NOMO-1 treated with dmso at 0.1 percent for 144 hours (cell line): ENCODE data around the gene GNPDA2.
"Not testable (repeated sequence)": the region's sequence is repeated elsewhere in the genome, so short reads cannot be mapped to it uniquely, and the experiment has no call there.

Experiments used
- DNase-seq: peaks from one replicate; lab custom pipeline; 2025; ENCODE audit not compliant: unreplicated experiment; lab: John Stamatoyannopoulos, UW

Gene GNPDA2

DNA sequence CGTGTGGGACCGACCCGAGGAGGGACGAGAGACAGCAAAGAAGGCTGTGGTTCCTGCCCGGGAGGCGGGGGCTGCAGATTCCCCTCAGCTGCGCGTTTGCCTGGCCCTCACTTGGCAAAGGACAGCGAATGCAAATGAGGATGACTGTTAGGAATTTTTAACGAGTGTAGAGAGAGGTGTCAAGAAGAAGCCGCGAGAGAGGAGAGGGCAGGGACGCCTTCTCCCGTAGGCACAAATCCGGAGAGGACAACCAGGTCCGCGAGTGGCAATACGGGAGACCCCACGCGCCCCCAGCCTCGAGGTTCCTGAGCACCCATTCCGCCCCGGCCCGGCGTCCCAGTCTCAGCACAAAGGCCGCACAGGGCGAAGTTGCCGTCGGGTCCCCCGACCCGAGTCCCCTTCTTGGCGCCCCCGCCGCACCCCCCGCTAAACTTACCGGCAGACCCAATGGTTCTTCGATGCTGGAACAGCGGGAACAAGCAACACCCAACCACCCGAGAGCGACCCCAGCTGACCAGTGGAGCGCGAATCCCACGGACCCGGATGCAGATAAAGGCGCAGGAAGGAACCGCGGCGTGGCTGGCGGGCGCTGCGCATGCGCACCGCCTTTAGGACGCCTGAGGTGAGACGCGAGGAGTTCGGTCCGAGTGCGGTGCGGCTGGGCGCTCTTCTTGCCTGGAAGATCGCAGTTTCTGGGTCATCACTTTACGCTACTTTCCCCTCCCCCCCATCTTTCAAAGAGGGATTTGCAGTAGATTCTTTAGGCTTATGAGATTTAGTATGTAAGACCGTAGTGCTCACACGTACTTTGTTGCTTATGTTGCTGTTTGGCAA, at the start of gene GNPDA2:
Gene GNPDA2, minus strand, starts transcription at position 519 of the 834 bp plus-strand sequence. CDS start 4,349 bp downstream, outside the sequence.
- DNase-seq: peak; percentile 74

DNA sequence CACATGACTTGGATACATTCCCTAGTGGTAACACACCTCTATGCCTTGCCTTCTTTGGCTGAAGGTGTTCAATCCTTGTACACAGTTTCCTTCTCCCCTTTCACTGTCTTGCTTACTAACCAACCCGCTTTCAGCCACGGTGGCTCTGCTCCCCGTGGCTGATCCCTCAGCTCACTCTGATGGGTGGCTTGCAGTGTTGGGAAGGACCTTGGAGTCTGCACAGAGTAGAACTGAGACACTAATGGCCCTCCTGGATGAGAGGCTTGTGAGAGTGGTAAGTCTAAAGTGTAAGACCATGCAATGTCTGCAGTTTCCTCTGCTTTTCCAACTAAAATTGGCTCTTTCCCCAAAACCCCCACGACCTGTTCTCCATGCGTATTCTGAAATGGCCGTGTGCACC, 46.0 kb upstream of the GNPDA2 start:
- no peak for DNase-seq

DNA sequence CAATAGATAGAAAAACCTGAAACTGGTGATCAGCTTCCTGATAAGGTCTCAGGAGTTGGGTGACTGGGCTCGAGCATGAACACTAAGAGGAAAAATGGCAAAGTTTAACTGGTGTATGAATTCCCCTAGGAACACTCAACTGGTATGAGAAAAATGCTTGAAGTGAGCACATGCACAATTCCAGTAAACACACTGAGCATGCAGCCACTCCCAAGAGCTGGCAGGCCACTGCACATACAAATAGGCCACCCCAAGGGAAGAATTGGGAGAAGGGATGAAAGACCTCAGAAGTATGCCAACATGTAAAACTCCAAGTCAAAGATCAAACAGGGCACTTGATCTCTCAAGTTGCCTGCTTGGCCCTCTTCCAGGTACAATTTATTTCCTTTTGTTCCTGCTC, 45.4 kb upstream of the GNPDA2 start:
- DNase-seq: no peak

DNA sequence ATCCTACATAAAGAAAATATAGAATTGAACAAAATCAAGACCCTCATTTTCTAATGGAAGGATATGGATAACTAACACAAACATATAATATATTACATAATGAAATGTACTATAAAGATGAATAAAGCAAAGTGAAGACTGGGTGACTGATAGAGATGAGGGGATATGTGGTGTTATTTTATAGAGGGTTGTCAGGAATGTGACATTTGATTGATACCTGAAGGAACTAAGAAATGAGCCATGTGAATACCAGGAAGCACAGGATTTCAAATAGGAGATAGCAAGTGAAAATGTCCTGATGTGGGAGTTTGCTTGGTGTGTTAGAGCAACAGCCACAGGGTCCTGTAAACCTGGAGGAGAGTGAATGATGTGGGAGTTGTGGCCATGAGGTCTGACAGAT, 40.1 kb upstream of the GNPDA2 start:
- DNase-seq: no peak

DNA sequence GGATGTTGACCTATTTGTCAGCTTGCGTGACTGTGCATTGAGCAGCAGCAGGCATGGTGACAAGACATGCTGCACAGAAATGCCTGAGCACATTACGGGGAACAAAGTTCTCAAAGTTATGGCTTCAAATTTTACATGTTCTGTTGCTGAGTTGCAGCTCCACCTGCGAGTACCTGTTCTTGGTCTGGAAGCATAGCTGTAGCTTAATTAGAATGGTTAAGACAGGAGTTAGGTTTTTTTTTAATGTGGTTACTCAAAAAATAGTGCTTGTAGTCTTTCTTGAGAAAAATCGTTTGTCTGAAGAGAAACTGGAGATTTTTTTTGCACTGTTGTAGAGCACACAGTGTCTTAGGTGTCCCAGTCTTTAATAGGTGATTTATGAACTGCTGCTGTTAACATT, 38.8 kb upstream of the GNPDA2 start:
- DNase-seq: no peak

DNA sequence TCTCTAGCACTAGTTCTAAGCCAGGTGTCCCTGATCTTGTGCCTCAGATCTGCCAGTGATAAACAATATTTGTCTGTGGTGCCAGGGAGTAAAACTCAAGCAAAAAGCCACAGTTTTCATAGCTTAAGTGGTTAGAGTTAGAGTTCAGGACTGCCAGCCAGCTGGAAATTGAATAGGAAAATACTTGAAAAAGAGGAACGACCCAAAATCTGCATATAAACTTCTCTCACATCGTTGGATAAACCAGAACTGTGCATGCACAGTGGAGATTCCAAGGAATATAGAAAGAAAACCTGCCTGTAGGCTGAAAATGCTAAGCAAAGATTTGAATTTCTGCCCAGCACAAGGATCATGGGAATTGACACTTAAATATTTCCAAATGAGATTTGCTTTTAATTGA, 35.0 kb upstream of the GNPDA2 start:
- DNase-seq: no peak

DNA sequence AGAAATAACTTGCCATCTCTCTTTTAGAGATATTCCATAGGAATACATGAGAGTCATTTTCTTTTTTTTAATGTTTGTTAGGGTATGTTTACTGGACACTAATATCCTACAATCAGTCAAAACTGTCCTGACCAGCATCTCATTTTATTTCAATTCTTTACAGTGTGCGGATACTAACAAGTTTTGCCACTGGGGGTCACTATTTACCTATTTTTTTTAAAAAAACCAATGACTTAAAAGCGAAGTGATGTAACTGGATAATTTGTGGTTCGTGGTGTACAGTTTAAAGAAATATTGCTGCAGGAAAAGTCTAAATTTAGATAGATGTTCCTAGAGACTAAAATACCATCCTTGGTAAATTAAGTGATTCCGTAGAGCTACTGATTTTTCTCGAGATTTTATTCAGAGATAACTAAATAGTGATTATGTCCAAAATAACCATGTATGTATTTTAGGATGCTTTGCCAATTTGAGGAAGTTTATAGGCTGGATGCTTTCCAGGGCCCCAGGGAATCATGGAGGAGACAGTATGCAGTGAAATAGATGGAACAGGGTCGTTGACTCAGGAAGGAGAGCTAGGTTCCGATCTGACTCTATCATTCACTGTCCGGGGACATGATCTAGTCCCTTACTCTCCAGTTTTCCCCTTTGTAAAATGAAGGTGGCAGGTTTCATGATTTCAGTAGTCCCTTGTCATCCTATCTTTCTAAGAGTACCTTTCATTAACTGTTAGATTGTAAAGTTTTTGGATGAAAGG, 34.0 kb upstream of the GNPDA2 start:
- DNase-seq: peak; percentile 25

DNA sequence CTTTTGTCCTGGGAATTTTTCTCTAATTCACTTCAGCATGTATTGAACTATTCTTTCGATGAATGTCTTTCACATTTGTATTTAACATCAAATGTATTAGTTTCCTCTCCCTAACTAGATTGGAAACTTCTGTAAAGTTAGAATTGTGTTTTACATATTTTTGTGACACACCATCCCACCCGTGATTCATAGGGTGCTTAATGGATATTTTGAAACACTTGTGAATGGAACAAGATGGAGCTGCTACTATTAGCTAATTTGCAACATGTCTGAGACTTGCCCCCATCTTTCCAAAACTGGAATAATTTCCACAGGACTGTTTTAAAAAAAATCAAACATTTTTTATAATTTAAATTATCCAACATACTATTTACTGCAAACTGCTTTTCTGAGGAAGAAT, 30.2 kb upstream of the GNPDA2 start:
- DNase-seq: no peak

DNA sequence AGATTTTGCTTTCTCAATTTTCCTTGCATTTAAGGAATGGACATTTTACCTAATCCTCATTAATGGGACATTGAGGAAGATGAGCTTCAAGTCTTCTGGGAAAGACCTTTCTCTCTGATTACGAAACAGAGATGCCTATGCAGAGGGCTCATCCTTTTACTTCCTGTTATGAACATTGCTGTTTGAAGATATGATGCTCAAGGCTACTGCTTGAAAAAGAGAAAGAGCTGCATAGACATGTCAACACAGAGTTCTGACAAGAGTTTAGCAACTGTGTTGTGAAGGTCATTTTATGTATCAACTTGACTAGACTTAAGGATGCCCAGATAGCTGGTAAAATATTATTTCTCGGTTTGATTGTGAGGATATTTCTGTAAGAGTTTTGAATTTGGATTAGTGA, 13.8 kb upstream of the GNPDA2 start:
- DNase-seq: no peak

DNA sequence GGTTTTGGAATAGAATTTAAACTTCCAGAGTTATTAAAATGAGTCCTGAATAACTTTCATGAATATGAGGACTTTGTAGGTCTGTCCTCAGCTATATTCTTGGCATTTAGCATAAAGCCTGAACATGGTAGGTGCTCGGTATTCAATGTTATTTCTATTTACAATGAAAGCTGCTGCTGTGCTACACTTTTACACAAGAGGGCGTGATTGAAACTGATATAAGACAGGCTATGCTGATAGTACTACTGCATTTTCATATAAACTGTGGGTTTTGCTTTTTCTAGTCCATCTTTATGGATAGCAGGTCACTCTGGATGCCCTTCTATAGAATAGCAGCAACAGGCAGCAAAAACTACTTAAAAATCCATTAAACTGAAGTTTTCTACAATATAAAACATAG, 12.3 kb upstream of the GNPDA2 start:
- DNase-seq: no peak

DNA sequence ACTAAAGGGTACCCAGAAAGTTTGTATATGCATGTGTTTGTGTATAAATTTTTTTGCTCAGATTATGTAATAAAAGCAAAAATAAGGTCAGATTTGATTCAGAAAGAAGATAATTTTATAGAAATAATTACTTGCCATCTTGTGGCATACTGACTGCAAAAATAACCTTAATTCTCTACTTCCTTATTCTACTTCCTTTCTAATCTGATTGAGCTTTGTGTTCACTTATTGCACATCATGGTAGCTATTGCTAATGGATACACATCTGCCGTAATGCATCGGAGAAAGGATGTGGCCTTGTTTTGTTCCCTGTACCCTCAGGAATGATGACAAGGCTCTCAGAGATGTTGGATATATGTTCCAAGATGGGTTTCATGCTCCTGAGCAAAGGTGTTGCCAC, 10.5 kb upstream of the GNPDA2 start:
- DNase-seq: peak; percentile 17

DNA sequence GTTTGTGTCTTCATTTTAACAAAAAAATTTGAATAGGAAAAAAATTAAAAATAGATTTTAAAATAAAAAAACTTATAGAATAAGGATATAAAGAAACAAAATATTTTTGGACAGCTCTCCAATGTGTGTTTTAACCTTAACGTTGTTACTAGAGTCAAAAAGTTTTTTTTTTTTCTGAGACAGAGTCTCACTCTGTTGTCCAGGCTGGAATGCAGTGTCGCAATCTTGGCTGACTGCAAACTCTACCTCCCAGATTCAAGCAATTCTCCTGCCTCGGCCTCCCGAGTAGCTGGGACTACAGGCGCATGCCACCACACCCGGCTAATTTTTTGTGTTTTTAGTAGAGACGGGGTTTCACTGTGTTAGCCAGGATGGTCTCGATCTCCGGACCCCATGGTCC, 2.3 kb upstream of the GNPDA2 start:
- DNase-seq: not testable (repeated sequence)

DNA sequence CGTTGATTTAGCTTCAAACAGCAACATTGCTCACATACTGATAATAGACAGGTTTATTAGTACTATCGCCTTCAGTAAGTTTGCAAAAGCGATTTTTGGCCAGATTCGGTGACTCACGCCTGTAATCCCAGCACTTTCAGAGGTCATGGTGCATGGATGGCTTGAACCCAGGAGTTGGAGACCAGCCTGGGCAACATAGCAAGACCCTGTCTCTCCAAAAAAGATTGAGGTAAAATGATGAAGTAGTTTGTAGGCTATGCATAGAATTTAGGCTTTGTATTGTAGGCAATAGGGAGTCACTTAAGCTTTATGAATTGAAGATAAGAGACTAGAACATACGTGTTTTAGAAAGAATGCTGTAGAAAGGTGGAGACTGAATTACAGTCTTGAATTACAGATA, 1.1 kb upstream of the GNPDA2 start:
- no peak for DNase-seq

DNA sequence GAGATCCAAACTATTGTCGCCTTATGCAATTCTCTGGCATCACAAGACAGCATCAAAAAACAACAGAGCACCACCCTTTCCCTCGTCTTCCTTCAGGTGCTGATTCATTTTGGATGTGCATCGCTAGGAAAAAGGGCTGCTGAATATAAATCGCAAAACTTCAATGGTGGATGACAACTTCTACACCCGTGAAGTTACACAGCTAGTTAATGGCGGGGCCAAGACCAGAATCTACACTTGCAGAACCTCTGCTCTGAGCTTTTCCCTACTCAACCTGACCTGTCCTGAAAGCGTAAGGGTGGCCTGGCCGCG, 674 bp downstream of the GNPDA2 start:
- DNase-seq: no peak

DNA sequence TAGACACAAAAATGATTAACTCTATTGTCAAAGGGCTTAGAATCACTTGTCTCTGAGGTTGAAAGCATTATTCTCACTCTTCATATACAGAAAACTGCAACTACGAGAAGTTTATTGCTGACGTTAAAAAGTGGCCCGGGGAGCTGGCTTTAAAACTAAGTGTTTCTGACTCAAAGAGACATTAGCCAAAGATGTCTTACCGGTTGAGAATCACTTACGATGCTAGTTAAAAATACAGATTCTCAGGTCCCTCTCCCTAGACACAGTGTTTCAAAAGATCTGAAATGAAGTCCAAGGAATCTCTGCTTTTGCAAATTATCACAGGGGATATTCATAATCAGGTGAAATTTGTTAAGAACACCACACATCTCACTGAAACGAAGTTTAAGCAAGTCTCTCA, 1.2 kb downstream of the GNPDA2 start:
- no peak for DNase-seq

DNA sequence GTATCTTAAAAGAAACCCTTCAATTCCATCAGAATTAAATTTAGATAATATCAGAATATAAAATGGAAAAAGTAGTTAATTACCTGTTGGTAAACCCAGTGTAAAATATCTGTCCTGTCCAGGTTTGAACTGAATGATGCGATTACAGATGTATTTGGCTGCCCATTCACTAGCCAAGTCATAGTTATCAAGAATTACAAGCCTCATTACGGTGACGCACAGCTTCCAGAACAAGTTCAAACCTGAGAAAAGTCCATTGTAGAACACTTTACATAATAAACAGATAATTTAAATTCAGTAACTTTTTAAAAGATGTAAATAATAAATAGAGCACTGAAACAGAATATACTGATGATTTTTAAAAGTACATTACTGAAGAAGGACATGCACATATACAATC, 4.4 kb downstream of the GNPDA2 start:
- no peak for DNase-seq

DNA sequence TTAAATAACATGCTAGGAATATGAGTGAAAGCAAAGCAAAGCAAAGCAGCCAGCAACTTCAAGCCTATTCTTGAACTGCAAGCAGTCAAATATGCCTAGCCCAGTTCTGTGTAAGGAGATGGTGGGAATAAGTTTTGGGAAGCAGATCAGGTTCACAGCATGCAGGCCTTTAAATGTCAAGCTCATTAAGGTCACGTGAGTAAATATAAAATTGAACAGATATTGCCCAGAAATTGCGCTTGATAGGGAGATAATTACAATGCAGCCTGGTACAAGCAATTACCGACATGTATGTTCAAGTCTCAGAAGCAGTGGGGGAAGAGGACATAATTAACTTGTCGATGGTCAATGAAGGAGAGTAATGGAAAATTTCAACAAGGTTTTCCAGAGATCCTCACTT, 6.0 kb downstream of the GNPDA2 start:
- DNase-seq: no peak

DNA sequence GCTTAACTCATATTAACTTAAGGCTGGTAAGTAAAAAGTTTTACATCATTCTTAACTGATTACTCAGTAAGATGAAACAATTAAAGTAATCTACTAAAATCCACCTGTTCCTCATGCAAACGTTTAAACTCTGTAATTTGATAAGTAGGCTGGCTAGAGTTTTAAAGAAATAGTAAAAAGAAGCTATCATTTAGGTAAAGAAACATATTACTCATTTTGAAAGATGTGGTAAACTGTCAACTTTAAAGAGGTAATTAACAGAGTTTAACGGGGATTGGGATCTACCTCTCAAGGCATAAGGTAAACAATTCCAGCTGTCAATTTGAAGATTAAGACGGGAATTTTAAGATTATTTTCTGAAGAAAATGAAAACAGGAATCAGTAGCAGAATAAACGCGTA, 9.8 kb downstream of the GNPDA2 start:
- no peak for DNase-seq

DNA sequence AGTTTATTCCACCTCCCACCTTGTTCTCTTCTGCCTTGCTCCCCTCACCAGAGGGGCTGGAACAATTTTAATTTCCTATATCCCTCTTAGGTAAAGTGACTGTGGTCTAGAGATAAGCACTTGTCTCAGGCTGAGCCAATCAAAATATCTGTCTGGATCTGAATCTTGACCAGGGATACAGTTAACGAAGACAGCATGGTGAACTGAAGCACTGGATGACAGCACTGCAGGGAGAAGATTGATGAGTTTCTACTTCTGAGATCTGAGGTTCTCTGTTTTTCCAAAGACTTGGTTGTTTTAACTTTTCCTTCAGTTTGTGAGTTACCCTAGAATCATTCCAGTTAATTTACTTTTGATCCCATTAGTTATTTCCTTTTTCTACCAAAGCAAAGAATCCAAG, 13.2 kb downstream of the GNPDA2 start:
- no peak for DNase-seq

DNA sequence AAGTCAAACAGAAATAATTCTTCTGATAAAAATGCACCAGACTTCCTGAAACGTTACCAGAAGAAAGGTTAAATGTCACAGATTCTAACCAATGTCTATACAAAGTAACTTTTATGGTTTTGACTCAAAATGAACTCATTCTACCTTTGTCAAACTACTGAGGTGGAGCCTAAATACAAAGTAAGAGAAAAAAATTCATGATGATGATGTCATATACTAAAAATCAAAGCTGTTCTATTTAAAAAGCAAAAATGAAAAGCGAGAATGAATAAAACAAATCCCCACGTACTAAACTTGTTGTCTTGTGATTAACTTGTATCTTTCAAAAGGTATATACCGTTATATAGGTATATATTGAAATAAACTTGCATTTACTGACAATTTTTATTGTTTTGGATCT, 21.7 kb downstream of the GNPDA2 start:
- no peak for DNase-seq

DNA sequence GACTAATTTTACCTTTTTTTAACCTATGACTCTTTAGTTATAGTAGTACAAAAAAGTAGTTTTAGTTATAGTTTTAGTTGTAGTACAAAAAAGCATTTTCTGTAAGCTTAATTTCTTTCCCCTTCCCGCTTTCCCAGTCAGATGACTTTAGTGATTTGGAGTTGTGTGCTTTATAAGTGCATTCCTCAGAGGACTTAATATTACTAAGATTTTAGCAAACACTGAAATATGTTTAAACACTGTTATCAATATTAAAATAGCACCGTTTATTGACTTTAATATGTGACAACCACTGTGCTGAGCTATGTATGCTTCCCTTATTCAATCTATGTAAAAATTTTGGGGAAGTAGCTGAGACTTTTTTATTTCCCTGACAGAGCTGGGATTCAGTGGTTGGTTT, 25.3 kb downstream of the GNPDA2 start:
- no peak for DNase-seq

DNA sequence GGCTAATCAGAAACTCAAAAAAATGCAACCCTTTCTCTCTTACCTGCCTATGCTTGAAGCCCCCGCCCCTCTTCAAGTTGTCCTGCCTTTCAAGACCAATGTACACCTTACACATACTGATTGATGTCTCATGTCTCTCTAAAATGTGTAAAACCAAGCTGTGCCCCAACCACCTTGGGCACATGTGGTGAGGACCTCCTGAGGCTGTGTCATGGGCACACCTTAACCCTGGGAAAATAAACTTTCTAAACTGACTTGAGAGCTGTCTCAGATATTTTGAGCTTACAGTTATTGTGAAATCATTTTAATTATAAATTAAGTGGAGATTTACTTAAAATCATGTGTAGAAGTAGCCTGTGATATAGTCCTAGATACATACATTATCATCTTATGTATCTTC, 25.9 kb downstream of the GNPDA2 start:
- no peak for DNase-seq

DNA sequence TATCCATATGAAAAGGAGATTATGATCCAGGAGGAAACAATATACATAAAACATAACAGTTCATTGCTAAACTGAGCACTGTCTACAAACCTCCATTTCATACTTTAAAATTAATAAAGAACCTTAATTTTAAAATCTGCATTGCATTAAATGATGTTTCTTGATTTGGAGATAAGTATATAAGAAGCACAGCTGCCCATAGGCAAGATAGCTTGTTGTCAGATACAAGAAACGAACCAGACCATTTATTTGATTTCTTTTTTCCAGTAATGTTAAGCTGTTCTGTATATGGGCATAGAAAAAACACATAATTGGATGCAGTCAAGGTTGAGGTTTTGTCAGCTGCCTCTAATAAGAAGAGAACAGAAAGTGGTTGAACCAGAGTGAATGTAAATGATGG, 41.7 kb downstream of the GNPDA2 start:
- no peak for DNase-seq
